Hematopoietic multipotent progenitor cell treated with erythropoietin and hydrocortisone succinate and interleukin-3 and kit ligand, for 8 days (in vitro differentiated cells): ENCODE measurements around the gene GAS2.

Experiments used
- DNase-seq: peaks from one replicate; pipeline ENCODE4 v3.0.0-alpha.2; 2015

Gene GAS2

GRCh38 chr11:22674470-22675439 lies 8.3 kb downstream of the GAS2 start:
- DNase-seq: no peak

- no peak for DNase-seq
These were observed 10.9 kb downstream of the GAS2 start for GRCh38 chr11:22677153-22677903.

- DNase-seq: no peak
These were observed 14.2 kb downstream of the GAS2 start for GRCh38 chr11:22680628-22681027.

GRCh38 chr11:22681281-22681812 lies 14.9 kb downstream of the GAS2 start:
- DNase-seq: no peak

- DNase-seq: no peak
These were observed 17.7 kb downstream of the GAS2 start for GRCh38 chr11:22684082-22684481.

GRCh38 chr11:22685111-22685510 lies 18.7 kb downstream of the GAS2 start:
- DNase-seq: no peak

- no peak for DNase-seq
These were observed 22.5 kb downstream of the GAS2 start for GRCh38 chr11:22688914-22689313.

- DNase-seq: no peak
These were observed 23.8 kb downstream of the GAS2 start for GRCh38 chr11:22690257-22690656.

- no peak for DNase-seq
These were observed 24.5 kb downstream of the GAS2 start for GRCh38 chr11:22690871-22691270.

GRCh38 chr11:22699388-22699787 lies 33.0 kb downstream of the GAS2 start:
- DNase-seq: no peak

- DNase-seq: no peak
These were observed 35.6 kb downstream of the GAS2 start for GRCh38 chr11:22702031-22702430.

GRCh38 chr11:22703040-22703439 lies 36.6 kb downstream of the GAS2 start:
- DNase-seq: no peak

- no peak for DNase-seq
These were observed 37.2 kb downstream of the GAS2 start for GRCh38 chr11:22703591-22703990.

- DNase-seq: no peak
These were observed 40.9 kb downstream of the GAS2 start for GRCh38 chr11:22707119-22707899.

GRCh38 chr11:22711071-22711770 lies 44.8 kb downstream of the GAS2 start:
- DNase-seq: no peak

GRCh38 chr11:22711880-22712279 lies 45.5 kb downstream of the GAS2 start:
- DNase-seq: no peak

GRCh38 chr11:22713336-22713735 lies 46.9 kb downstream of the GAS2 start:
- DNase-seq: no peak

- DNase-seq: no peak
These were observed 49.6 kb downstream of the GAS2 start for GRCh38 chr11:22715971-22716370.

GRCh38 chr11:22720457-22720856 lies 54.0 kb downstream of the GAS2 start:
- no peak for DNase-seq

- DNase-seq: no peak
These were observed 56.9 kb downstream of the GAS2 start for GRCh38 chr11:22723274-22723673.

GRCh38 chr11:22725079-22725478 lies 58.7 kb downstream of the GAS2 start:
- DNase-seq: no peak
